Stimulated activated naive CD8-positive, alpha-beta T cell treated with anti-CD3 and anti-CD28 coated beads, Interleukin-15, Interleukin-2, amounts not matched to agents 100 ng/mL and 50 ng/mL, for 24 hours (primary cell): ENCODE measurements around the gene SLC22A23.
"Not testable (repeated sequence)": the region's sequence is repeated elsewhere in the genome, so short reads cannot be mapped to it uniquely, and the experiment has no call there.

Experiments used
- H3K27ac Mint-ChIP-seq: one replicate; pipeline ENCODE4 v1.8.0; 2021; ENCODE audit warnings: mild to moderate bottlenecking, mixed read lengths
- H3K27me3 Mint-ChIP-seq: one replicate; pipeline ENCODE4 v1.8.0; 2021; ENCODE audit warnings: mixed read lengths
- H3K36me3 Mint-ChIP-seq: one replicate; pipeline ENCODE4 v1.8.0; 2021; ENCODE audit warnings: low read depth, mixed read lengths
- H3K4me1 Mint-ChIP-seq: one replicate; pipeline ENCODE4 v1.8.0; 2021; ENCODE audit warnings: low read depth, mixed read lengths
- H3K4me3 Mint-ChIP-seq: one replicate; pipeline ENCODE4 v1.8.0; 2021; ENCODE audit warnings: mild to moderate bottlenecking, mixed read lengths
- H3K9me3 Mint-ChIP-seq: one replicate; pipeline ENCODE4 v1.8.0; 2021; ENCODE audit warnings: mixed read lengths

Gene SLC22A23

DNA sequence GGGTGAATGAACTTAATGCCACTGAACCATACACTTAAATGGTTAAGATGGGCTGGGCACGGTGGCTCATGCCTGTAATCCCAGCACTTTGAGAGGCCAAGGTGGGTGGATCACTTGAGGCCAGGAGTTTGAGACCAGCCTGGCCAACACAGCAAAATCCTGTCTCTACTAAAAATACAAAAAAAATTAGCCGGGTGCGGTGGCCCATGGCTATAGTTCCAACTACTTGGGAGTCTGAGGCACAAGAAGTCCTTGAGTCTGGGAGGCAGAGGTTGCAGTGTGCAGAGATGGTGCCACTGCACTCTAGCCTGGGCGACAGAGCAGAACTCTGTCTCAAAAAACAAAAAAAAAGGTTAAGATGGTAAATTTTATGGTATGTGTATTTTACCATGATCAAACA, 71.7 kb downstream of the SLC22A23 start:
- not testable (repeated sequence) for H3K27ac Mint-ChIP-seq, H3K9me3 Mint-ChIP-seq, H3K27me3 Mint-ChIP-seq, H3K4me3 Mint-ChIP-seq, H3K36me3 Mint-ChIP-seq, H3K4me1 Mint-ChIP-seq

DNA sequence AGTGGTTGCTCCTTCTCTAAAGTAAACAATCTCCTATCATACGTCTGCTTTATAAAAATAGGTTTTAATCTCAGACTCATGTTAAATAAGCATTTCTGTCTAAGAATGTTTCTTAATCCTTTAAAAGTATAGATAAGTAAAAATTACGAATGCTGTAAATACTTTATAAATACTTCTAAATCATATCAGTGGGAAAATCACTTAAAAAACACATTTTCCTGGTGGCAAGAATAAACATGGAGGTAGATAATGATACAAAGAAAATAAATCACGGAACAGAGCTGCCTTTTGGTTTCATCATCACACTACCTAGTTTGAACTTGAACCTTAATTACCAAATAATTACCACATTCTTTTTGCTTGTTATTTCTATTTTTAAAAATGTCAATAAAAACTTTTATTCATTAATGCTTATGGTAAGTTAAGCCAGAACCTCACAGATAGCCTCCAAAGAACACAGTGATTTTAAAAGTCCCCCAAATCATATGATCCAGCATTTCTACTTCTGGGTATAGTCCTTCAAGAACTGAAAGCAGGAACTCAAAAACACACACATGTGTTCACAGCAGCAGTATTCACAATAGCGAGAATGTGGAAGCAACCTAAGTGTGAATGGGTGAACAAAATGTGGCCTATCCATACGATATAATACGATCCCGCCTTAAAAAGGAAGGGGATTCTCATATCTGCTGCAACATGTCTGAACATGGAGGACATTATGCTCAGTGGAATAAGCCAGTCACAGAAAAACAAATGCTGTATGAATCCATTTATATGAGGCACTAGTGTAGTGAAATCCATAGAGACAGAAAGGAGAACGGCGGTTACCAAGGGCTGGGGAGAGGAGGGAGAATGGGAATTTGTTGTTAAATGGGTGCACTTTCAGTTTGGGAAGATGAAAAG, 72.4 kb downstream of the SLC22A23 start:
- H3K4me1 Mint-ChIP-seq, result no peaks in the 10 kb centered on the region
- no peaks in the 10 kb centered on the region for H3K27me3 Mint-ChIP-seq
- H3K36me3 Mint-ChIP-seq, result no peaks in the 10 kb centered on the region
- no peaks in the 10 kb centered on the region for H3K9me3 Mint-ChIP-seq
- H3K27ac Mint-ChIP-seq, result no peak overlapping the region
- no peak overlapping the region for H3K4me3 Mint-ChIP-seq

DNA sequence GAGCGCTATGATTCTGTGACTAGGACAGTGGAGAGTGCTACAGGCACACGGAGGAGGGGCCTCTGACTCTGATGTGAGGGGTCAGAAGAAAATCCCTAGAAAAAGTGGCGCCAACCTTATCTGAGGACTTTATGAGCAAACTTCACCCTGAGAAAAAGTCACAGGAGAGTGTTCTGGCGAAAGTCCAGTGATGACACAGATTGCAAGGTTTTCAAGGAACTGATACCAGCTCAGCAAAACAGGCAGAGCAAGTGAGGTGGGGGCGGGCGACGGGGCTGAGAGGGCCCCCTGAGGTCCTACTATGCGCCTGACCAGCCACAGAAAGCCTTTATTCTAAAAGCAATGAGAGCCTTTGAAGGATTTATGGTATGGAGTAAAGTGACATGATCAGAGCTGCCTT, 73.3 kb downstream of the SLC22A23 start:
- H3K9me3 Mint-ChIP-seq, result no peaks in the 10 kb centered on the region
- H3K27ac Mint-ChIP-seq, result no peak overlapping the region
- no peaks in the 10 kb centered on the region for H3K36me3 Mint-ChIP-seq
- peaks cover 4% of the 10 kb centered on the region for H3K4me1 Mint-ChIP-seq
- no peaks in the 10 kb centered on the region for H3K27me3 Mint-ChIP-seq
- H3K4me3 Mint-ChIP-seq, result no peak overlapping the region

DNA sequence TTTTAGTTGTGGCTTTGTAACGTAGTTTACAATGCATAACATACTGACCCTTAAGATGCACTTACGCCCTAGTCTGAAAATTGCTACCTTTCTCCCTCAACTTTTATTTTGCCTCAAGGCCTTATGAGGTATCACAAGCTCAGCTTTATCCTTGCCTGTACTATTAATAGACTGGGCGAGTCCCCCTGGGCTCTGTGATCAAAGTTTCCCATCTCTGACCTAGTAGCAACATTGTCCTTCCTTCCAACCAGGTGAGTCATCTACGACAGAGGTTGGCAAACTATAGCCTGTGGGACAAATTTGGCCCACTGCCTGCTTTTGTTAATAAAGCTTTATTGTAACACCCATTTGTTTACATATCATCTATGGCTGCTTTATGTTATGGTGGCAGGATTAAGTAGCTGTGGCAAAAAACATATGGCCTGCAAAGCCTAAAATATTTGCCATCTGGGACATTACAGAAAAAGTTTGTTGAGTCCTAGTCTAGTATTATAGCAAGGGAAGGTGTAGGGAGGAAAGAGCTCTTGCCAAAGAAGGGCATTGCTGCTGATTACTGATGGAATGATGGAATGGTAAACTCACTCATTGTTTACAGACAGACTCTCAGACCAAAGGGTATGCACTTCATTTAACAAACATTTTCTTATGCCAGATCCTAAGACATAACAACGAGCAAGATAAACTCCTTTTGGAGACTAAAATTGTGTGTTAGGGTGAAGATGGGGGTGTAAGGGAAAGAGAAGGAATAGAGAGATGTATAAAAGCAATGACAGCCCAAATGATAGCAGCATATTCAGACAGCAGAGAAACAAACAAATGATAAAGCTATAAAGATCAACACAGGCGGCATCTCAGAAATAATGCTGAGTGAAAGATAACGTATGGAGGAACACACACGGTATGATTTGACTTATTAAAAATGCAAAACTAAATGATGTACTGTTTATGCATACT, 74.2 kb downstream of the SLC22A23 start:
- Mint-ChIP-seq H3K4me1 (peaks cover 13% of the 10 kb centered on the region), H3K27ac (no peak overlapping the region), H3K4me3 (no peak overlapping the region), H3K36me3 (no peaks in the 10 kb centered on the region), H3K27me3 (no peaks in the 10 kb centered on the region), H3K9me3 (no peaks in the 10 kb centered on the region)

DNA sequence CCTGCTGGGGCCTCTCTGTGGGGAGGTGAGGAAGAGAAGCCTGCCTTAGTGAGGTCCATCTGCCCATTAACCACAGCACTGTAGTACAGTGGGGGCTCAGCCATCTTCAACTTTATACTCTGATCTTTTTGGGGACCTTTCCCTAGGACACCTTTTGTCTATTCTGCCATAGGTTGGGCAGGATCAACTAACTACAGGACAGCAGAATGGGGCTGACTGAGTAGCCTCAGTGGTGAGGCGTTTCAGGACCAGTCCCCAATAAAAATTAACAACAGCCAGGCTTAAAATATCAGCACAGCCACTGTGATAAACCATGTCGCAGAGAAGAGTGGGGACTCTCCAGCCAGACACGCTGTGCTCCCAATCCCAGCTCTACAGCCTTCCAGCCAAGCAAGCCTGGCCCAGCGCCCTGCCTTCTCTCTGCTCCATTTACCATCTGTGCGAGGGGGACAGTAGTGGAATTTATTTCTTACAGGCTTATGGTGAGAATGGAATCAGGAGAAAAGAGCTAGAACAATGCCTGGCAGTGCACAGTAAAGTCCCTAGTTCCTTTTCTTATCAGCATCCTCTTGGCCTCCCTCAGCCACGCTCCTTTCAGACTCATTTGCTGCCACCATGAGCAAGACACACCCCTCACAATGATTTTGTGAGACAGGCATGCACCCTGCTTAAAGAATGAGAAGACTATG, 75.5 kb downstream of the SLC22A23 start:
- Mint-ChIP-seq H3K4me3 (no peak overlapping the region), H3K27me3 (no peaks in the 10 kb centered on the region), H3K27ac (no peak overlapping the region), H3K9me3 (no peaks in the 10 kb centered on the region), H3K36me3 (no peaks in the 10 kb centered on the region), H3K4me1 (peaks cover 20% of the 10 kb centered on the region)

DNA sequence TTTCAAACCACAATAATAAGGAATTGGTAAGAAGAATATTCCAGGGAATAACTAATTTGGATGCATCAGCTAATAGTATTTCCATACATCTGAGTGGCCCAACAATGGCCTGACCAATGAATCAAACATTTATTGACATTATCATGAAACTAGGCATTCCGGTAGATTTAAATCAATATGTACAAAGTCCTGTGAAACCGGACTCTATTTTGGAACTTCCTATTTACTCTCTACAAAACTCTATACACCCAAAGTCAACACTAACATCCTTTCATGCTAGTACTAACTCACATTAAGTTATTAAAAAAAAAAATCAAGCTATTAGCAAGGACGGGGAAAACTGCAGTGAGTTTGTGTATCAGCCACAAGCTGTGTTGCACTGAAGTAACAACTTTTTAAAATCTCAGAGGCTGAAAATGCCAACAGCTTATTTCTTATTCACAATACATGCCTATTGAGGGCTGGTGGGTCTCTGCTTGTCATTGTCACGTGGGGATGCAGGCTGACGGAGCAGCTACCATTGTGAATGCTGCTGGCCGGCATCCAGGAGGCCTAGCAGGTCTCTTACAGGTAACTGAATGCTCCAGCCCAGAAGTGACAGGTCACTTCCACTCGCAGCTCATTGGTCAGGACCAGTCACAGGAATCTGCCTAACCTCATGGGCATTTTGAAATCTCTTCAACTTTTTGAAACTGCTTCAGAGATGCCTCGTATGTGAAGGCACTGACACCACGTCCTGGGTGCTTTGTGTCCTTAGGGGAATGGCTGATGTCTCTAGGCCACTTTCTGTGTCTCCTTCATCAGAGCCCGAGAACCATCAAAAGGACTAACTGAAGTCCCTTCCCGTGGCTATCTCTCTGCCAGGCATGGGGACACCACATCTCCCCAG, 76.3 kb downstream of the SLC22A23 start:
- Mint-ChIP-seq H3K4me1 (peaks cover 20% of the 10 kb centered on the region), H3K9me3 (no peaks in the 10 kb centered on the region), H3K27me3 (no peaks in the 10 kb centered on the region), H3K27ac (no peak overlapping the region), H3K4me3 (no peak overlapping the region), H3K36me3 (no peaks in the 10 kb centered on the region)

DNA sequence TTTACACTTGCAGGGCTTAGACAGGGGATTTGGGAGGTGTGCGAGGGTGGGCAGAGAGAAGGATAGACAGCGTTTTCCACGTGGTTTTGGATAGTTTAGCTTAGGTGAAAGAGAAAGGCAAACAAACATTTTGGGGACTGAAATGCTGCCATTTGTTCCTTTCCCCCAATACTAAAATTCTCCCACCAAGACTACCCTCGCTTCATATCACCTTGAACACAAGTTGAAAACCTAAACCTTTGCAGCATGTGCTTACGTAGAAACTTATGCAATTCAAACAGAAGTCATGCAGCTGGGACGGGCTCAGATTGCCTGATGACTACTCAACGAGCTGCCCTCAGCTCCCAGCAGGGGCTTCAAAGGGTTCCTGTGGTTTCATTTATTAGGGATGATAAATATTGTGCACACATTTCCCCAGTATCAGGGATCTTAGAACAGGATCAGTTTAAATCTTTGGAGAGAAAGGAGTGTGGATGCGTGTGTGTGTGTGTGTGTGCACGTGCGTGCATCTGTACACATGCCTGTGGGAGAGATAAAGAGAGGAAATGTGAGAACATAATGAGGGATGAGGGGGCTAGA, 77.3 kb downstream of the SLC22A23 start:
- Mint-ChIP-seq H3K36me3 (no peaks in the 10 kb centered on the region), H3K4me3 (no peak overlapping the region), H3K4me1 (peaks cover 20% of the 10 kb centered on the region), H3K9me3 (no peaks in the 10 kb centered on the region), H3K27ac (no peak overlapping the region), H3K27me3 (no peaks in the 10 kb centered on the region)

DNA sequence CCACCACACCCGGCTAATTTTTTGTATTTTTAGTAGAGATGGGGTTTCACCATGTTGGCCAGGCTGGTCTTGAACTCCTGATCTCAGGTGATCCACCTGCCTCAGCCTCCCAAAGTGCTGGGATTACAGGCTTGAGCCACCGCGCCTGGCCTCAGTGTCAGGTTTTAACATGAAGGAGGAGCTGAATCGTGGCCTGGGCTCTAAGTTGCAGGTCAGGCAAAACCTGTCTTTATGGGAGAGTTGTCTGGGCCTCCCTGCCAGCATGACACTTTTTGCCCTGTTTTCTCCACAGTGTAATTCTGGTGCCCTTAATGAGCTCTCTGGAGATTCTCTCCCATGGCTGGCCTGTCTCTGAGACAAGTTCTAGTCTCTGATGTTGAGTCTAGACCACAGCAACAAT, 78.0 kb downstream of the SLC22A23 start:
- H3K36me3 Mint-ChIP-seq, H3K4me3 Mint-ChIP-seq, H3K27ac Mint-ChIP-seq, H3K27me3 Mint-ChIP-seq, H3K9me3 Mint-ChIP-seq: not testable (repeated sequence)
- H3K4me1 Mint-ChIP-seq, result peaks cover 20% of the 10 kb centered on the region

DNA sequence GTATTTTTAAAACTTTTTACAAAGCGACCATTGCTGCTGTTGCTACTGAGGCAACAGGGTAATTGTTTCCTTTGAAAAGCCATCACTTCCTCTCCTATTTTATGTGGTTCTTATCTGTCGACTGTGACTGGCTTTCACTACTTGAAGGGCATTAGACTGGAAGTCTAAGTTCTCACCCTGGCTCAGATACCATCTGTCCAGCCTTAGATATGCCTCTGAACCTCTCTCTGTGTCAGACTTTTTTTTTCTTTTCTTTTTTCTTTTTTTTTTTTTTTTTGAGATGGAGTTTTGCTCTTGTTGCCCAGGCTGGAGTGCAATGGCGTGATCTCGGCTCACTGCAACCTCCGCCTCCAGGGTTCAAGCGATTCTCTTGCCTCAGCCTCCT, 78.5 kb downstream of the SLC22A23 start:
- not testable (repeated sequence) for H3K9me3 Mint-ChIP-seq, H3K27me3 Mint-ChIP-seq, H3K36me3 Mint-ChIP-seq, H3K4me3 Mint-ChIP-seq
- peaks cover 20% of the 10 kb centered on the region for H3K4me1 Mint-ChIP-seq
- H3K27ac Mint-ChIP-seq, result peak overlapping the region; percentile 33

DNA sequence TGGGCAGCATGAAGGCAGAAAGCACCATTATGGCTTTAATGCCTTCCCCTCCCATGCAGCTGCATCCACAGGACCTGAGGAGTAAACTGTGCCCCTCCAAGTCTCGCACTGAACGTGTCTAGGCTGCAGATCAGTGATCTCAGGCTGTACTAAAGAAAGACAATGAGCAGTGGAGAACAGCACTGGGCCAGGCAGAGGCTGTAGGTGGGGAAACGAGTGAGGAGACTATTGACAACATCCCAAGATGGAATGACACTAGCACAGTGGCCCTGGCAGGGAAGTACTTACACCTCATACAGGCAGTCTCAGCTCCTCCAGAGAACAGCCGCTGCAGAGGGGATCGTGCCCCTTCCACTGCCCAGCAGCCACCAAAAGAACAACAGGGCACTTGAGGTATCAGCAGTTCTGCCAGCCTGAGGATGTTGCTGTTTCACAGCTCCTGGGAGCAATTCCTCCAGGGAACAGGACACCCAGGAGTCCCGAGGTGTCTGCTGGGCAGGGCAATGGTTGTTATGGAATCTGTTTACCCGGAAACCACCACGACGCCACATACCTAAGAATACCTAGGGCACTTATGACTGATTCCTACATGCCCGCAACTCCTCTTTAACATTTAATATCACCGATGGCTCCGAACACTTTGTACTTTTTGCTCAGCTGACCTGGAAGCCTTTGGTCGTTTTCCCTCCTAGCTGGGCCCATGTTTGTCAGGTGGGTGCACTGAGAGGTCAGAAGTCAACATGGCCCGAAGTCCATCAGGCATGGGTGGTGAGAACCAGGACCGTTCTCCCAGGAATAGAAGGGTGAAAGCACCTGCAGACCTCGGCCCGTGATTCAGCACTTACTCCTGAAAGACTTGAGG, 79.1 kb downstream of the SLC22A23 start:
- H3K4me3 Mint-ChIP-seq, result no peak overlapping the region
- no peaks in the 10 kb centered on the region for H3K27me3 Mint-ChIP-seq
- H3K36me3 Mint-ChIP-seq, result no peaks in the 10 kb centered on the region
- no peaks in the 10 kb centered on the region for H3K9me3 Mint-ChIP-seq
- H3K27ac Mint-ChIP-seq, result peak overlapping the region; percentile 33
- H3K4me1 Mint-ChIP-seq, result peaks cover 20% of the 10 kb centered on the region

DNA sequence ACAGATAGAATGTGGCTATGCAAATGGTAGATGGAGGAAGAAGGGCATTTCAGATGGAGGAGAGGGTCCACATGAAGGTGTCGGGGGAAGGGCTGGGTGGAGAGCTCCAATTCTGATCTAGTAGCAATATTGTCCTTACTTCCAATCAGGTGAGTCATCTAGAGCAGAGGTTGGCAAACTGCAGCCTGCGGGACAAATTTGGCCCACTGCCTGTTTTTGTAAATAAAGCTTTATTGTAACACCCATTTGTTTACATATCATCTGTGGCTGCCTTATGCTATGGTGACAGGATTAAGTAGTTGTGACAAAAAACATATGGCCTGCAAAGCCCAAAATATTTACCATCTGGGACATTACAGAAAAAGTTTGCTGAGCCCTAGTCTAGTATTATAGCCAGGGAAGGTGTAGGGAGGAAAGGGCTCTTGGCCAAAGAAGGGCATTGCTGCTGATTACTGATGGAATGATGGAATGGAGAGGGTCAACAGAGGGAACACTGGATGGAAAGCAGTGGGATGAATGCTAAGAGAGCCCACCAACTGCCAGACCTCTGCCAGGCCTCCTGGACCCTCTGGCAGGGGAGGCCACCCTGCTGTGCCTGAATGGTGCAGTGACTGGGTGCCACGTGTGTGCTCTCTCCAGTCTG, 79.8 kb downstream of the SLC22A23 start:
- no peak overlapping the region for H3K4me3 Mint-ChIP-seq
- H3K27ac Mint-ChIP-seq, result no peak overlapping the region
- no peaks in the 10 kb centered on the region for H3K36me3 Mint-ChIP-seq
- H3K27me3 Mint-ChIP-seq, result no peaks in the 10 kb centered on the region
- H3K4me1 Mint-ChIP-seq, result peaks cover 20% of the 10 kb centered on the region
- H3K9me3 Mint-ChIP-seq, result no peaks in the 10 kb centered on the region

DNA sequence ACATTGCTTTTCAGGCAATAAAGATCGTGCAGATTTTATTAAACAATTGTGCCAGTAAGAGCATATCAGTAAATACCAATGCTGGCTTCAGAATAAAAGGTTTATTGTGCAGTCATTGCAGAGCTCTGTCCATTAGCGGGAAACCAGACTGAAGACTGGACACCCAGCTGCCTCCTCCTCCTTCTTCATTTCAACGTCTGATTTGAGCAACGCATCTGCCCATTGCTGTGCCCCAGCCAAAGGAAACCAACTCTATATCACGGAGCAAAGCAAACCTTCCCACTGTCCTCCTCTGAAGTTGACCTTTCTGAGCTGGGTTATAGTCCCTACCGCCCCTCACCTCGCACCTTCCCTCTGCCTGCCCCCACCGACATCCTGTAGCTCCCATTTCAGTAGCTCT, 80.8 kb downstream of the SLC22A23 start:
- Mint-ChIP-seq H3K9me3 (no peaks in the 10 kb centered on the region), H3K4me1 (peaks cover 25% of the 10 kb centered on the region)

More for the DNA sequence above, 80.8 kb downstream of the SLC22A23 start:
- Mint-ChIP-seq H3K4me3 (no peak overlapping the region), H3K36me3 (no peaks in the 10 kb centered on the region), H3K27me3 (no peaks in the 10 kb centered on the region), H3K27ac (no peak overlapping the region)
